Osteocyte (in vitro differentiated cells): ENCODE data around the gene MX2. TPM values are rescaled to one million over a fixed set of nuclear protein-coding genes. Genes with fewer than 3 reads are reported as not detected.

Experiments
- DNase-seq: peaks from one replicate; pipeline ENCODE4 v3.0.0; 2021; ENCODE audit warnings: mixed read lengths; ENCODE audit not compliant: unreplicated experiment; ENCODE audit errors: extremely low spot score
- H3K27ac Mint-ChIP-seq: one replicate; pipeline ENCODE4 v1.8.0; 2021; ENCODE audit warnings: mild to moderate bottlenecking, mixed read lengths; ENCODE audit not compliant: unreplicated experiment
- H3K27me3 Mint-ChIP-seq: one replicate; pipeline ENCODE4 v1.8.0; 2021; ENCODE audit warnings: mixed read lengths; ENCODE audit not compliant: unreplicated experiment
- H3K36me3 Mint-ChIP-seq: one replicate; pipeline ENCODE4 v1.8.0; 2021; ENCODE audit warnings: mixed read lengths; ENCODE audit not compliant: unreplicated experiment
- H3K4me1 Mint-ChIP-seq: one replicate; pipeline ENCODE4 v1.8.0; 2021; ENCODE audit warnings: mixed read lengths; ENCODE audit not compliant: unreplicated experiment
- H3K4me3 Mint-ChIP-seq: one replicate; pipeline ENCODE4 v1.8.0; 2021; ENCODE audit warnings: mild to moderate bottlenecking, moderate library complexity, mixed read lengths; ENCODE audit not compliant: unreplicated experiment
- H3K9me3 Mint-ChIP-seq: one replicate; pipeline ENCODE4 v1.8.0; 2021; ENCODE audit warnings: mixed read lengths; ENCODE audit not compliant: unreplicated experiment
- CTCF ChIP-seq: fragments of 200-600 bp; sonication (generic); IDR thresholded peaks from 2 replicates; pipeline ENCODE4 v1.5.0; 2021; ENCODE audit warnings: antibody characterized with exemption, mild to moderate bottlenecking, moderate library complexity
- total RNA-seq: library from RNA; stranded (reverse); gene quantifications from 2 replicates; pipeline ENCODE4 v1.2.1, GENCODE V29; 2021

MX2 gene
- total RNA-seq, 1 donor from 2014 or later = not detected

GRCh38 chr21:41369105-41369919 is 7.5 kb downstream of the MX2 start:
- no peak overlapping the region for H3K27ac Mint-ChIP-seq
- no peak overlapping the region for H3K4me3 Mint-ChIP-seq
- DNase-seq = no peak

GRCh38 chr21:41369920-41370839 is 8.4 kb downstream of the MX2 start:
- DNase-seq = no peak
- TF ChIP-seq CTCF = no peak
- no peaks in the 10 kb centered on the region for H3K36me3 Mint-ChIP-seq
- no peak overlapping the region for H3K4me3 Mint-ChIP-seq
- H3K9me3 Mint-ChIP-seq = no peaks in the 10 kb centered on the region
- H3K27ac Mint-ChIP-seq = no peak overlapping the region
- H3K4me1 Mint-ChIP-seq = no peaks in the 10 kb centered on the region
- peaks cover 15% of the 10 kb centered on the region for H3K27me3 Mint-ChIP-seq

More at GRCh38 chr21:41369105-41369919, 7.5 kb downstream of the MX2 start:
- Mint-ChIP-seq H3K27me3 (peaks cover 15% of the 10 kb centered on the region), H3K36me3 (no peaks in the 10 kb centered on the region), H3K4me1 (no peaks in the 10 kb centered on the region), H3K9me3 (no peaks in the 10 kb centered on the region)
- no peak for TF ChIP-seq CTCF

- no peaks in the 10 kb centered on the region for H3K4me1 Mint-ChIP-seq
- TF ChIP-seq CTCF = no peak
Measured at GRCh38 chr21:41370840-41371684, 9.2 kb downstream of the MX2 start.

GRCh38 chr21:41371685-41372030 is 9.8 kb downstream of the MX2 start:
- H3K27me3 Mint-ChIP-seq = peaks cover 14% of the 10 kb centered on the region
- no peak for TF ChIP-seq CTCF
- no peak overlapping the region for H3K27ac Mint-ChIP-seq
- no peak overlapping the region for H3K4me3 Mint-ChIP-seq
- H3K9me3 Mint-ChIP-seq = no peaks in the 10 kb centered on the region
- no peaks in the 10 kb centered on the region for H3K36me3 Mint-ChIP-seq
- H3K4me1 Mint-ChIP-seq = no peaks in the 10 kb centered on the region
- DNase-seq = no peak

More at GRCh38 chr21:41370840-41371684, 9.2 kb downstream of the MX2 start:
- Mint-ChIP-seq H3K27ac (no peak overlapping the region), H3K4me3 (no peak overlapping the region), H3K27me3 (peaks cover 15% of the 10 kb centered on the region), H3K9me3 (no peaks in the 10 kb centered on the region), H3K36me3 (no peaks in the 10 kb centered on the region)
- DNase-seq = no peak
